ENCODE measurements around the gene BCL11A.

DNA sequence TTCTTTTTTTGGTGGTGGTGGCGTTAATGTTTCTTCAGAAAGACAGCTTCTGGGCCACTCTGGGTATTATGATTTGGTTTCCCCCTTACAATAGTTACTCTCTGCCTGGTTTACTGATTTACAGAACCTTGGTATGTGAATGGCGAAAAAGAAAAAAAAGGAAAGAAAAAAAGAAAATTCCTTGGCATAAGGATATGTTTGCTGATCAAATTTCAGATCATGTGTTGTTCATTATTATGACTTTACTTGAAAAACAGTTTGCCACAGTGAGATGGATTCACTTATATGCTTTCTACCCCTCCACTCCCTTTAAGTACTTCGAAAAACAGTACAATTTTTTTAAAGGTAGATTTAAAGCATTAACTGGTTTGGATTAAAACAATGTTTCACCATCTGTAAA is 21.0 kb downstream of the BCL11A start:
- TF ChIP-seq POLR2A (IDR thresholded peaks at IDR 0.05; ENCODE audit: low read length) (no peak), GATA1 (IDR thresholded peaks at IDR 0.05; ENCODE audit: low read depth, low read length) (no peak)

Measured in erythroblast (primary cell).